HG02678 (cell line): ENCODE results near the gene GNB3.
"Not testable (repeated sequence)": the region's sequence is repeated elsewhere in the genome, so short reads cannot be mapped to it uniquely, and the experiment has no call there.

Experiments used
- ATAC-seq: cut with Tn5 transposase; IDR thresholded peaks from one replicate; pipeline ENCODE4 v1.9.1; 2021; ENCODE audit warnings: mild to moderate bottlenecking, moderate library complexity; ENCODE audit not compliant: unreplicated experiment

Gene GNB3

DNA sequence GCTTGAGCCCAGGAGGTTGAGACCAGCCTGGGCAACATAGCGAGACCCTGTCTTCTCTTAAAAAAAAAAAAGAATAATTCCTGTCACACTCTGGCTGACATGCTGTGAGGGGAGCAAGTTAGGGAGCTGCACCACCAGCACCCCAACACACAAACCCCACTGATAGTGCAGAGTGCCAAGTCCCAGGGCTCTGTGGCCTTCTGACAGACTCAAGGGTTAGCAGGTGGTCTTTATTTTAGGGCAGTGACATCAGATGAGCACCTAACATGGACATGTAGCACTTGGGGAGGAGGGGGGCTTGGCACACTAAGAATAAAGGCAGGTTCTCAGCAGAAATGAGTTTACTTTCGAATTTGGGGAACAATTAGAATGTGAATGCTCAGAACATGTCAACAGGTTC lies 18.1 kb downstream of the GNB3 start:
- no peak for ATAC-seq

DNA sequence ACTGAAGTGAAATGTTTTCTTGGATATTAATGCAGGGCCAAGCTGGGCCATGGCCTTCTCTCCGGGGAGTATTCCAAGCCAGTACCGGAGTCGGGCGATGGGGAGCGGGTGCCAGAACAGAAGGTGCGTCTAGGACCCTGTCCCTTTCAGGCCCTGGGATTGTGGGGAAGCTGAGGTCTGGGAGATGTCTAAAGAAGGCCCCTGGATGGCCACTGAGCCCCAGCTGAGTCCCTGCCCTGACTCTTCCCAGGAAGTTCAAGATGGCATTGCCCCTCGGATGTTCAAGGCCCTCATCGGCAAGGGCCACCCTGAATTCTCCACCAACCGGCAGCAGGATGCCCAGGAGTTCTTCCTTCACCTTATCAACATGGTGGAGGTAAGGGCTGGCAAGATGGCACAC lies 19.4 kb downstream of the GNB3 start:
- no peak for ATAC-seq

DNA sequence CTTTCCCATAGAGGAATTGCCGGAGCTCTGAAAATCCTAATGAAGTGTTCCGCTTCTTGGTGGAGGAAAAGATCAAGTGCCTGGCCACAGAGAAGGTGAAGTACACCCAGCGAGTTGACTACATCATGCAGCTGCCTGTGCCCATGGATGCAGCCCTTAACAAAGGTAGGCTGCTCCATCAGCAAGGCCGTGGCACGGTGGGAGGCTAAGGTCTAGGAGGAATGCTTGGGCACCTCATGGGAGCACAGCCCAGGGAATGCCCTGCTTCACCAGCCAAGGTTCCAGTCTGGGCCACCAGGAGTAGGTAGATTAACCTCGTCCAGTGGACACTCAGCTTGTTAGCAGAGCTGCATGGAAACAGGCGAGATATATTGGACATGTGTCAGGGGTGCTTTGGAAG lies 20.2 kb downstream of the GNB3 start:
- no peak for ATAC-seq

DNA sequence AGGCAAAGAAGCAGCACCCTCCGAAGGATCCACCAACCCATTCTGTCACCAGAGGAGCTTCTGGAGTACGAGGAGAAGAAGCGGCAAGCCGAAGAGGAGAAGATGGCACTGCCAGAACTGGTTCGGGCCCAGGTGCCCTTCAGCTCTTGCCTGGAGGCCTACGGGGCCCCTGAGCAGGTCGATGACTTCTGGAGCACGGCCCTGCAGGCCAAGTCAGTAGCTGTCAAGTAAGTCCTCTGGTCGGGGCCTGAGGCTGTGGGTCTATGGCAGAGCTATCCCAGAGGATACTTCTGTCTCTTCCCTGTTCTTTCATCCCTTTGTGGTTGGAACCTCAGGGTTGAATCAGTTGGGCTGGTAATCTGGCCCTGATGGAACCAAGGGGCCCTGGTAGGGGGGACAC lies 20.7 kb downstream of the GNB3 start:
- no peak for ATAC-seq

DNA sequence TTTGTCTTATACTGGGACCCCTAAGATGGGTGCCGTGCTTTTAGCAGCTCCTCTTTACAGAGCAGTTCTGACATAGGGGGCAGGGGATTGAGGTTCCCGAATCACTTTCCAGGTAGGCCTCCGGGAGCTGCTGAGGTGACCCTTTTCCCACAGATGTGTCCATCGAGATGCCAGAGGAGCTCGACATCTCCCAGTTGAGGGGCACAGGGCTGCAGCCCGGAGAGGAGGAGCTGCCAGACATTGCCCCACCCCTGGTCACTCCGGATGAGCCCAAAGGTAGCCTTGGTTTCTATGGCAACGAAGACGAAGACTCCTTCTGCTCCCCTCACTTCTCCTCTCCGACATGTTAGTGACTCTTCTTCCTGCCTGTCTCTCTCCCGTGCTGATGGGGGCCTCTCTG lies 22.3 kb downstream of the GNB3 start:
- ATAC-seq, result no peak

DNA sequence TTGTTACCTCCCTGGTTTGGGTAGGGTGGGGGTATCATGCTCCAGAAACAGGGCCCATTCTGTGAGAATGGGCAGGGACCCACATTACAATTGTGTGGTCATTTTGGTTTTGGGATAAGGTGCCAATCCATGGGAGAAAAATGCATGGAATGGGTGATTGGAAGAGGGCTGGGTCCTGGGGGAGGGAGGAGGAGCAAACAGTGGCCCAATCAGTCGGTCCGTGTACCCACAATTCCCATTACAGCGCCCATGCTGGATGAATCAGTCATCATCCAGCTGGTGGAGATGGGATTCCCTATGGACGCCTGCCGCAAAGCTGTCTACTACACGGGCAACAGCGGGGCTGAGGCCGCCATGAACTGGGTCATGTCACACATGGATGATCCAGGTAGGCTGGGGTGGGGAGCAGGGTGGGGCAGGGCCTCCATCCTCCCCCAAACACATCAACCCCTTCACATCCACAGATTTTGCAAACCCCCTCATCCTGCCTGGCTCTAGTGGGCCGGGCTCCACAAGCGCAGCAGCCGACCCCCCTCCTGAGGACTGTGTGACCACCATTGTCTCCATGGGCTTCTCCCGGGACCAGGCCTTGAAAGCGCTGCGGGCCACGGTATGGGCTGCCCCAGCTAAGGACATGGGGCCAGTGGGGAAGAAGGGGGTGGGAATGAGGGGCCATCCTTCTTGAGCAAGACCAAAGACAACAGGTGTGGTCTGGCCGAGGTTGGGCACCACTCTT lies 23.0 kb downstream of the GNB3 start:
- no peak for ATAC-seq

DNA sequence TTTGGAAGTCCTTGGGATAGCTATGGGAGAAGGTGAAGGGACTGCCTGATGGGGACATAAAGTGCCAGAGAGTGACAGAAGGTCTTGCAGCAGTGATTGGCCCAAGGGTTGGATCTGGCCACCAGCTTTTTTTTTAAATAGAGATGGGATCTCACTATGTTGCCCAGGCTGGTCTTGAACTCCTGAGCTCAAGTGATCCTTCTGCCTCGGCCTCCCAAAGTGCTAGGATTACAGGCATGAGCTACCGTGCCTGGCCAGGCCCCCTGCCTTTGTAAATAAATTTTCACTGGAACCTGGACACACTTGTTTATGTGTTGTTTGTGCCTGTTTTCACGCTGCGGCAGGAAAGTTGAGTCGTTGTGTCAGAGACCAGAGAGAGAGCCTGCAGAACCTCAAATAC lies 24.6 kb downstream of the GNB3 start:
- ATAC-seq, result not testable (repeated sequence)

DNA sequence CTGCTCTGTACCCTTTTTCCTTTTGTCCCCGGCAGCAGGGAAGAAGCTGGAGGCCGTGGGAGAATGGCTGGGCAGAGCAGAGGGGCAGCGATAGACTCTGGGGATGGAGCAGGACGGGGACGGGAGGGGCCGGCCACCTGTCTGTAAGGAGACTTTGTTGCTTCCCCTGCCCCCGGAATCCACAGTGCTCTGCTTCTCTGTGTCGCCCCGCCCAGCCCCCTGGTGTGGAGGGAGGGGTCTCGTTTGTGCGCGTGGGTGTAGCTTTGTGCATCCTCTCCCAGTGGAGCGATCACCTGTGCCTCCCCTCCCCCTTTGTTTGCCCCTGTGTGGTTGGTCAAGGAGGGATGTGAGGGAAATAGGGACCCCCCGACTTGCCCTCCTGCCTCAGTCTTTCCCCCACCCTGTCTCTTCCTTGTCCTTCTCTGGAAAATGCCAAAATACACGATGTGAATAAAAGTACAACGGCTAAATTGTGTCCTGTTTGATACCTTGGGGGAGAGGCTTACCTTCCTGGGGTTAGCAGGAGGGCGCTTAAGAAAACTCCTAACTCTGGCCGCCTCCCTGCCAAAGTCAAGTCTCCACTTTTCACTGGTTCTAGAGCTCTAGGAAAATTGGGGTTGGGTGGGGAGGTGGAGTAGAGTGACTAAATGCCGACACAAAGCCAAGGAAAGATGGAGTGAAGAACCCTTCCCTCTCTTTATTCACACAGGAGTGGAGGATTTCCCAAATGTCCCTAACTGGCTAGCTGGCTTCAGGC lies 25.6 kb downstream of the GNB3 start:
- no peak for ATAC-seq

DNA sequence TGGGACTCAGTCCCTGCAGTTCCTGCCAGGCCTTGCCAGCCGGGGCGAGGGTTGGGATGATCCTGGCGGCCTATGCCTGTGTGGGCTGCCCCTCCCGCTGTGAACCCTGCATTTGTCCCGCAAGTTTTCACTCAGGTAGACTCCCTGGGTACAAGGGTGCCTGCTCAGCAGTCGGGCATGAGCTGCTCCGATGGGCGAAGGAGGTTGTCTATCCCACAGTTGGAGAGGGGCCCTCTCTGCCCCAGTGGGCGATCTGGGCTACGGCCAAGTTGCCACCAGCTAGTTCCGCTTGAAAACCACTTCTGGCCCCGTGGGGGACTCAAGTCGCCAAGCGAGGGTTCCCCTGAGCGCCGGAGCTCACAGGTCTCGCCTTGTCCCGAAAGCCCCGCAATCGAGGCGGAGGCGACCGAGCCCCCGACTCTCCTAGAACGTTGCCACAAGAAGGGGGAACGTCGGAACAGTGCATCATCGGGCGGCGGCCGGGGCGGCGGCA lies 26.2 kb downstream of the GNB3 start:
- ATAC-seq, result peak; percentile 13

DNA sequence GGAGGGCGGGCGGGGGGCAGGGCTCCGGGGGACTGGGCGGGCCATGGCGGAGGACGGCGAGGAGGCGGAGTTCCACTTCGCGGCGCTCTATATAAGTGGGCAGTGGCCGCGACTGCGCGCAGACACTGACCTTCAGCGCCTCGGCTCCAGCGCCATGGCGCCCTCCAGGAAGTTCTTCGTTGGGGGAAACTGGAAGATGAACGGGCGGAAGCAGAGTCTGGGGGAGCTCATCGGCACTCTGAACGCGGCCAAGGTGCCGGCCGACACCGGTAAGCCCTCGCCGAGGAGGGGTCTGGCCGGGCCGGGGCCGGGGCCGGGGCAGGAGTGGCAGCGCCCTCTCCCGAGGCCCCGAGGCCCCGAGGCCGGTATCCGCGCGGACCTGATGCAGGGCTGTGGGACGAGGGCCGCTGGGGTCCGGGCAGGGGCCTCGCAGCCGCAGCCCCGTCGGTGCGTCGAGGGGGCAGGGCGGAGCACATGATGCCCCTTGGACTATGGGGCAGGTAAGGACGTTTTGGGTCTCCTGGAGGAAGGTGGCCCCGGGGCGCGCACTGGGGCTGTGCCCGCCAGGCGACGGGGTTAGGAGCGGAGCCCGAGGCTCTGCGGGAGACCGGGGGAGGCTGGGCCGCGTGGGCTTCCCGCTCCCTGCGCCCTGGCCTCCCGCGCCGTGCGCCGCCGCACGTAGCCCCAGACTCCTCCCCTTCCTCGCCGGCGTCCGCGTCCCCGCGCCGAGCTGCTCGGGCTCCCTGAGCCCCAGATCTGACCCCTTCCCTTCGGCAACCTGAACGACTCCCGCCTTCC lies 26.9 kb downstream of the GNB3 start, which contains the start of gene TPI1:
TPI1 (plus strand) TSS at position 119 of the 798 bp plus-strand sequence; CDS start at position 155, 36 bp downstream.
- peak; percentile 70 for ATAC-seq

DNA sequence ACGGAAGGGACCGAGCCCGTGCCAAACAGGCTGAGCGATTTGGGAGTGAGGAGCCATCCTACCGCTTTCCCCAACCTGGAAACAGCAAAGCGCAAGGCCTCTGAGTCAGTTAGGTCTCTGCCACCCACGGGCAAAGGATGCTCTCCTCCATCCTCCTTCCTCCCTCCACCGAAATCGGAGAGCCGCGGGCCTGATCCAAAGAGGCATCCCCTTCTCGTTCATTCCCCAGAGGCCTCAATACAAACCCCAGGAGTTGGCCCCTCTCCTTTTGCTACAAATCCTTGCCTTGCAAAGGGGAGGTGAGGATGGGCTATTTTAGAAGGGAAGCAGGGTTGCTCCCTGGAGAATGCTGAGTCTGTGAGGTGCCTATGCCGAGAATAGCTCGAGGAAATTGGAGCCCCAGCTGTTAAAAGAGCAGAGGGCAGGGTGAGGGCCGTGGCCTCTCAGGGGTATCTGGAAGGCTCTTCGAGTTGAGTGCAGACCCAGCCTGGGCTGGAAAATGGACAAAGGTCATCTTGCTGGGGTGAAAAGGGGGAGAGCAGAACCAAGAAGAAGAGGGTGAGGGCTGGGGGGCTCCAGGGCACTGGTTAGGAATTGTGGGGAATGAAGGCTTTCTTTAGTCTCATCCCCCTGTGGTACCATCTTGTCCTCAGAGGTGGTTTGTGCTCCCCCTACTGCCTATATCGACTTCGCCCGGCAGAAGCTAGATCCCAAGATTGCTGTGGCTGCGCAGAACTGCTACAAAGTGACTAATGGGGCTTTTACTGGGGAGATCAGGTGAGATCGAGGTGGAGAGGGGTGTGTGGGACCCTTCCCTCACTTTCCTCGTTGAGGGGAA lies 27.7 kb downstream of the GNB3 start:
- no peak for ATAC-seq

DNA sequence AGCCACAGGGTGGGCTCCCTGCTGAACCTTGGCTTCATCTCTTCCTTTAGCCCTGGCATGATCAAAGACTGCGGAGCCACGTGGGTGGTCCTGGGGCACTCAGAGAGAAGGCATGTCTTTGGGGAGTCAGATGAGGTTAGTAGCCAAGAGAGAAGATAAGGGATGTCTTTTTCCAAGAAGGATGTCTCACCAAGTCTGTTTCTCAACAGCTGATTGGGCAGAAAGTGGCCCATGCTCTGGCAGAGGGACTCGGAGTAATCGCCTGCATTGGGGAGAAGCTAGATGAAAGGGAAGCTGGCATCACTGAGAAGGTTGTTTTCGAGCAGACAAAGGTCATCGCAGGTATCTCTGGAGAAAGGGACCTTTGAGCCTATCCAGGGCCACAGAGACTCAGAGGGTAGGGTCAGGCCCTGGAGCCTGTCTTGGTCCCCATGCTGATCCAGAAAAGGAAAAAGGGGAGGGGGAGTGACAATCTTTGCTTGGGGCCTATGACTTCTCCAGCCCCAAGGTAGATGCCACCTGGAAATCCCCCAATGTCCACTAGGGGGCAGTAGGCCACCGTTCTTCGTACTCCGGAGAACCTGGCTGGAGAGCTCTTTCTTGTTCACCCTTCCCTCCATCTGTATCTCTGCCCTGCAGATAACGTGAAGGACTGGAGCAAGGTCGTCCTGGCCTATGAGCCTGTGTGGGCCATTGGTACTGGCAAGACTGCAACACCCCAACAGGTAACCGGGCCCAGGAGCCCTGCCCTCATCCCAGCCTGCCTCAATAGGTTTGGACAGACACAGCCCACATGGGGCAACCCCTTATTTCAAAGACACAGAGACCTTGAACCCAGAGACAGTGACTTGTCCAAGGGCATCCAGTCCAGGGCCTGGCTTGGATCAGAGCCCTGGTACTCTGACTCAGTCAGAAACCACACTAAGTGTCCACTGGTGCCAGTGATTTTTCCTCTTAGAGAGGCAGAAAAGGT lies 28.6 kb downstream of the GNB3 start:
- ATAC-seq, result no peak

DNA sequence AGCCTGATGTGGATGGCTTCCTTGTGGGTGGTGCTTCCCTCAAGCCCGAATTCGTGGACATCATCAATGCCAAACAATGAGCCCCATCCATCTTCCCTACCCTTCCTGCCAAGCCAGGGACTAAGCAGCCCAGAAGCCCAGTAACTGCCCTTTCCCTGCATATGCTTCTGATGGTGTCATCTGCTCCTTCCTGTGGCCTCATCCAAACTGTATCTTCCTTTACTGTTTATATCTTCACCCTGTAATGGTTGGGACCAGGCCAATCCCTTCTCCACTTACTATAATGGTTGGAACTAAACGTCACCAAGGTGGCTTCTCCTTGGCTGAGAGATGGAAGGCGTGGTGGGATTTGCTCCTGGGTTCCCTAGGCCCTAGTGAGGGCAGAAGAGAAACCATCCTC lies 29.6 kb downstream of the GNB3 start:
- ATAC-seq, result not testable (repeated sequence)

DNA sequence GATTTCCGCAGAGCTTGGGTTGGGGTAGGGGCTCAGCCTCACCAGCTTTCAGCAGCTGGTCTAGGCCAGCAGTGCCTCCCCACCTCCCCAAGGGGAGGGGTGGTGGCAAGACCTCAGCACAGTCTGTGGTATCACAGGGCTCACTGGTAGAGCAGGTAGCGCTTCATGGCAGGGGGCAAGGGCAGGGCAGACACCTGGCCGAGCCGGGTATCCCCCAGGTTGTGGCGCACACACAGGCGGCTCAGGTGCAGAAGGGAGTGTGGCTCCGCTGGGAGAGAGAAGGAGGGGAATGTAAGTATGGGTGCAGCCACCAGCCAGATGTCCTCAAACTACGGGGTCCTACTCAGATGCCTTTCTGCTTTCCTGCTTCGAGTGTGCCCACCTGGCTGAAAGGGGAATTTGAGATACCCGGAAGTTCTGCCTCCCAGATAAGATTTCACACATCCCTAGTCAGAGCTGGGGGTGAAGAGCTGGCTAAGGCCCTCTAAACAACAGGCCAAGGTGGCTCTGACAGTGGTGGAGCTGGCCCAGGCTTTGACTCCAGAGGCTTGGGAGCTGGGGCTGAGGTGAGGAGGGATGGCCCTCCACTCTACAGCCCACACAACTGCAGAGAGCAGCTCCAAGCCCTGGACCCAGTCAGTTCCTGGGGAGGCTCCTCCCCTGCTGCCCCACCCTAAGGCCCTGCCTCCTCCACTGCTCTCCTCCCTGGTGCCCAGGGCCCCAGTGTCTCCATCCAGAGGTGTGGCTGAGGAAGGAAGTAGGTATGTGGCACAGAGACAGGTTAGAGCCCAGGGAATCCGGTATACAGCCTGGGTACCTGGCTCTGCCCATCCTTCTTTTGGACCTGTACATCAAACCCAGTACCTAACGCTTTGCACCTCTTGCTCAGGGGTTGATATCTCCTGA lies 30.6 kb downstream of the GNB3 start:
- no peak for ATAC-seq

DNA sequence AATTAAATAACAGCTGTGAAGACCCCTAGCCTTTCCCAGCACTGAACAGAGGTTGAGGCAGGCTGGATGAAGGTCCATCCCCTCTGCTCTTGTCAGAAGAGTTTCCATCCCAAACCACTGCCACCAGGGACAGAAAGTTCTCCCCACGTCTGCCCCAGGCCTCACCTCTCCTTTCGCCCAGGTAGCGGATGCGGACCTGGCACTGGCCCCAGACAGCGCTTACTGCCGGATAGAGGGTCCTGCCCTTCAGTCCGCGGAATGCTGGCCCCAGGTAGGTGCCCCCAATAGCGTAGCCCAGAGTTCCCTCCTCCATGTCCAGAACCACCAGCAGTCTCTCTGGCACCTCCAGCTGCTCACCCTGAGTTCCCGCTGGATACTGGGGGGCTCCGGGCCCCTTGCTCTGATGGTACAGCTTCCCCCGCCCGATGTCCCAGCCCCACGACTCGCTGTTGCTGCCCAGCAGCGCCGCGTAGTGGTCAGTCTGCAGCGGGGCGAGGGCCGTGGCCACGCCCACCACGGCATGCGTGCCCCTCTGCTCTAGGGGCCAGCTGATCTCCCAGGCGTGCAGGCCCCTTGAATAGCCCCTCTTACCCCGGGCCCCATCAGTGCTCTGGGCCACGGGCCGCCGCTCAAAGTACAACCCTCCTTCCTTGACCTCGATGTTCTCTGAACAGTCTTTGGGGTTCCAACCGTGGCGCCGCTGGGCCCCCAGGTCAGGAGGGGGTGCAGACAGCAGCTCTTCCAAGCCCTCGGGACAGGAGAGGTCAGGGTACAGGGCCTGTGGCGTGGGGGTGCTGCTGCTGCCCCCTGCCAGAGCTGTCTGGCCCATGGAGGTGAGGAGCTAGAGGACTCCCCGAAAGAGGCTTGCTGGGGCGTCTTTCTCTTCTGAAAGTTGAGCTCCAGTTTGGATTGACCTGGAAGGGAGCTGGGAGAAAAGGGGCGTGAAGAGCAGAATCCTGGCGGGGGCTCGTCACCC lies 31.6 kb downstream of the GNB3 start:
- peak; percentile 28 for ATAC-seq

DNA sequence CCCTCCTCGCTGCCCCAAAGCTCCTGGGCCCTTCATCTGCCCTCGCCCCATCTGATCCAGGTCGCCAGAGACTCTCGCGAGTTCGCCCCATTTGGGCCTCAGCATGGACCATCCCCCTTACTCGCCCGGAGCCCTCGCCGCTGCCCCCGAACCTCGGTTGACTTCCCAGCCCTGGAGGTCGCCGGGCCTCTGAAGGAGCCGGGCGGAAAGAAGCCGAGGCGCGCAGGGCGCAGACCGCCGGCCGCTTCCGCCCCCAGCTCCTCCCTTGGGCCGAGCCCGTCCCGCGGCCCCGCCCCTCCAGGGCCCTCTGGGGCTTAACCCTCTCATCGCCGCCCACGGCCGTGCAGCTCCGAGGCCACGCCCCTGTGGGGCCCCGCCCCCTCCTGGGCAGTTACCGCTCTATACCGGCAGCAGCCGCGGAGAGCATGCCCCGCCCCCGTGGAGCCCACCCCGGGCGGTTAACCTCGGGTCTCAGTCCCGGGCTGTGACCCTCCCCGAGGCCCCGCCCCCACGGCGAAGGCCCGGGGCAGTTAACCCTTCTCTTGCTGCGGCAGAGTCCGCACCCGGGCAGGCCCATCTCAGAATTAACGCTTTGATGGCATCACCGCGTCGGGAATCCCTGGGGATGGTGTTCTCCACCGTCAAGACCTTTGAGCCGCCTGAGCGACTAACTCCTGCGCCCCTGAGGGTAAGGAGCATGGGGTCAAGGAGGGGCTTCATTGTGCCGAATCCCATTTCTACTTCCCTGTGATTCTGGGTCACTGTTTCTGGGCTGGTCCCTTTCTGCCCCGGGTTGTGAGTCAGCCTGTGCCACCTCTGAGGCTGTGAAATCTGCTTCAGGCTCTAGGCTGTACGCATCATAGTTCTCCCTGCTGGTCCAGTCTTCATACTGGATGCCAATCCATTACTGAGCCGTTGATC lies 32.6 kb downstream of the GNB3 start, which contains the start of gene SPSB2:
SPSB2 (minus strand) TSS at position 210 of the 921 bp plus-strand sequence. CDS start 402 bp downstream, outside the sequence.
- ATAC-seq, result peak; percentile 86
